Measurements from ENCODE around the gene SH3GL3.

SH3GL3 gene

GRCh38 chr15:83545804-83546511 is 98.8 kb downstream of the SH3GL3 start:
- Histone ChIP-seq H3K4me1 (ENCODE audit: control insufficient read depth, insufficient read depth, low read length) (peaks cover 50% of the 10 kb centered on the region), H3K27ac (ENCODE audit: low read depth, low read length) (no peak overlapping the region), H3K9ac (ENCODE audit: low read depth, low read length) (no peak overlapping the region)

GRCh38 chr15:83546512-83546888 is 99.4 kb downstream of the SH3GL3 start:
- Histone ChIP-seq H3K9ac (ENCODE audit: low read depth, low read length) (no peak overlapping the region), H3K27me3 (ENCODE audit: control insufficient read depth, insufficient read depth, low read length) (no peaks in the 10 kb centered on the region), H3K27ac (ENCODE audit: low read depth, low read length) (no peak overlapping the region), H3K36me3 (ENCODE audit: control insufficient read depth, insufficient read depth, low read length) (no peaks in the 10 kb centered on the region), H3K9me3 (ENCODE audit: control insufficient read depth, insufficient read depth, low read length) (no peaks in the 10 kb centered on the region), H3K4me1 (ENCODE audit: control insufficient read depth, insufficient read depth, low read length) (peaks cover 50% of the 10 kb centered on the region), H3K4me3 (ENCODE audit: low read depth, low read length) (no peak overlapping the region)

More at GRCh38 chr15:83545804-83546511, 98.8 kb downstream of the SH3GL3 start:
- no peak overlapping the region for H3K4me3 ChIP-seq (ENCODE audit: low read depth, low read length)
- no peaks in the 10 kb centered on the region for H3K27me3 ChIP-seq (ENCODE audit: control insufficient read depth, insufficient read depth, low read length)
- H3K36me3 ChIP-seq (ENCODE audit: control insufficient read depth, insufficient read depth, low read length): no peaks in the 10 kb centered on the region
- H3K9me3 ChIP-seq (ENCODE audit: control insufficient read depth, insufficient read depth, low read length): no peaks in the 10 kb centered on the region

GRCh38 chr15:83547168-83547567 is 100.0 kb downstream of the SH3GL3 start:
- no peaks in the 10 kb centered on the region for H3K36me3 ChIP-seq (ENCODE audit: control insufficient read depth, insufficient read depth, low read length)
- no peak overlapping the region for H3K27ac ChIP-seq (ENCODE audit: low read depth, low read length)
- H3K27me3 ChIP-seq (ENCODE audit: control insufficient read depth, insufficient read depth, low read length): no peaks in the 10 kb centered on the region
- no peak overlapping the region for H3K9ac ChIP-seq (ENCODE audit: low read depth, low read length)
- H3K4me1 ChIP-seq (ENCODE audit: control insufficient read depth, insufficient read depth, low read length): peaks cover 50% of the 10 kb centered on the region
- no peak overlapping the region for H3K4me3 ChIP-seq (ENCODE audit: low read depth, low read length)
- no peaks in the 10 kb centered on the region for H3K9me3 ChIP-seq (ENCODE audit: control insufficient read depth, insufficient read depth, low read length)

- Histone ChIP-seq H3K4me3 (ENCODE audit: low read depth, low read length) (no peak overlapping the region), H3K4me1 (ENCODE audit: control insufficient read depth, insufficient read depth, low read length) (peaks cover 45% of the 10 kb centered on the region), H3K27ac (ENCODE audit: low read depth, low read length) (no peak overlapping the region), H3K9me3 (ENCODE audit: control insufficient read depth, insufficient read depth, low read length) (no peaks in the 10 kb centered on the region), H3K27me3 (ENCODE audit: control insufficient read depth, insufficient read depth, low read length) (no peaks in the 10 kb centered on the region), H3K9ac (ENCODE audit: low read depth, low read length) (no peak overlapping the region), H3K36me3 (ENCODE audit: control insufficient read depth, insufficient read depth, low read length) (no peaks in the 10 kb centered on the region)
Measured at GRCh38 chr15:83549623-83550022, 102.5 kb downstream of the SH3GL3 start.

- Histone ChIP-seq H3K36me3 (ENCODE audit: control insufficient read depth, insufficient read depth, low read length) (no peaks in the 10 kb centered on the region), H3K4me3 (ENCODE audit: low read depth, low read length) (no peak overlapping the region), H3K27ac (ENCODE audit: low read depth, low read length) (no peak overlapping the region), H3K9ac (ENCODE audit: low read depth, low read length) (no peak overlapping the region), H3K4me1 (ENCODE audit: control insufficient read depth, insufficient read depth, low read length) (peaks cover 3% of the 10 kb centered on the region), H3K9me3 (ENCODE audit: control insufficient read depth, insufficient read depth, low read length) (no peaks in the 10 kb centered on the region), H3K27me3 (ENCODE audit: control insufficient read depth, insufficient read depth, low read length) (no peaks in the 10 kb centered on the region)
Measured at GRCh38 chr15:83554558-83554957, 107.4 kb downstream of the SH3GL3 start.

GRCh38 chr15:83555383-83555782 is 108.2 kb downstream of the SH3GL3 start:
- no peak overlapping the region for H3K27ac ChIP-seq (ENCODE audit: low read depth, low read length)
- H3K4me1 ChIP-seq (ENCODE audit: control insufficient read depth, insufficient read depth, low read length): no peaks in the 10 kb centered on the region
- no peaks in the 10 kb centered on the region for H3K36me3 ChIP-seq (ENCODE audit: control insufficient read depth, insufficient read depth, low read length)
- no peak overlapping the region for H3K4me3 ChIP-seq (ENCODE audit: low read depth, low read length)
- H3K27me3 ChIP-seq (ENCODE audit: control insufficient read depth, insufficient read depth, low read length): no peaks in the 10 kb centered on the region
- no peak overlapping the region for H3K9ac ChIP-seq (ENCODE audit: low read depth, low read length)
- H3K9me3 ChIP-seq (ENCODE audit: control insufficient read depth, insufficient read depth, low read length): no peaks in the 10 kb centered on the region

- Histone ChIP-seq H3K4me3 (ENCODE audit: low read depth, low read length) (no peak overlapping the region), H3K27ac (ENCODE audit: low read depth, low read length) (no peak overlapping the region), H3K27me3 (ENCODE audit: control insufficient read depth, insufficient read depth, low read length) (no peaks in the 10 kb centered on the region), H3K9me3 (ENCODE audit: control insufficient read depth, insufficient read depth, low read length) (no peaks in the 10 kb centered on the region), H3K9ac (ENCODE audit: low read depth, low read length) (no peak overlapping the region), H3K4me1 (ENCODE audit: control insufficient read depth, insufficient read depth, low read length) (no peaks in the 10 kb centered on the region), H3K36me3 (ENCODE audit: control insufficient read depth, insufficient read depth, low read length) (no peaks in the 10 kb centered on the region)
Measured at GRCh38 chr15:83556068-83556467, 108.9 kb downstream of the SH3GL3 start.

- H3K9ac ChIP-seq (ENCODE audit: low read depth, low read length): no peak overlapping the region
- no peak overlapping the region for H3K4me3 ChIP-seq (ENCODE audit: low read depth, low read length)
- H3K27me3 ChIP-seq (ENCODE audit: control insufficient read depth, insufficient read depth, low read length): no peaks in the 10 kb centered on the region
- no peaks in the 10 kb centered on the region for H3K36me3 ChIP-seq (ENCODE audit: control insufficient read depth, insufficient read depth, low read length)
- no peak overlapping the region for H3K27ac ChIP-seq (ENCODE audit: low read depth, low read length)
- H3K4me1 ChIP-seq (ENCODE audit: control insufficient read depth, insufficient read depth, low read length): no peaks in the 10 kb centered on the region
- H3K9me3 ChIP-seq (ENCODE audit: control insufficient read depth, insufficient read depth, low read length): no peaks in the 10 kb centered on the region
Measured at GRCh38 chr15:83556754-83557153, 109.6 kb downstream of the SH3GL3 start.

- Histone ChIP-seq H3K27ac (ENCODE audit: low read depth, low read length) (no peak overlapping the region), H3K9me3 (ENCODE audit: control insufficient read depth, insufficient read depth, low read length) (no peaks in the 10 kb centered on the region), H3K36me3 (ENCODE audit: control insufficient read depth, insufficient read depth, low read length) (no peaks in the 10 kb centered on the region), H3K9ac (ENCODE audit: low read depth, low read length) (no peak overlapping the region), H3K4me3 (ENCODE audit: low read depth, low read length) (no peak overlapping the region), H3K4me1 (ENCODE audit: control insufficient read depth, insufficient read depth, low read length) (no peaks in the 10 kb centered on the region), H3K27me3 (ENCODE audit: control insufficient read depth, insufficient read depth, low read length) (no peaks in the 10 kb centered on the region)
Measured at GRCh38 chr15:83558146-83558545, 111.0 kb downstream of the SH3GL3 start.

- Histone ChIP-seq H3K36me3 (ENCODE audit: control insufficient read depth, insufficient read depth, low read length) (no peaks in the 10 kb centered on the region), H3K27ac (ENCODE audit: low read depth, low read length) (no peak overlapping the region), H3K4me1 (ENCODE audit: control insufficient read depth, insufficient read depth, low read length) (no peaks in the 10 kb centered on the region), H3K4me3 (ENCODE audit: low read depth, low read length) (no peak overlapping the region), H3K9me3 (ENCODE audit: control insufficient read depth, insufficient read depth, low read length) (no peaks in the 10 kb centered on the region), H3K27me3 (ENCODE audit: control insufficient read depth, insufficient read depth, low read length) (no peaks in the 10 kb centered on the region), H3K9ac (ENCODE audit: low read depth, low read length) (no peak overlapping the region)
Measured at GRCh38 chr15:83559310-83559966, 112.3 kb downstream of the SH3GL3 start.

GRCh38 chr15:83561661-83562060 is 114.5 kb downstream of the SH3GL3 start:
- Histone ChIP-seq H3K4me3 (ENCODE audit: low read depth, low read length) (no peak overlapping the region), H3K27me3 (ENCODE audit: control insufficient read depth, insufficient read depth, low read length) (no peaks in the 10 kb centered on the region), H3K4me1 (ENCODE audit: control insufficient read depth, insufficient read depth, low read length) (no peaks in the 10 kb centered on the region), H3K27ac (ENCODE audit: low read depth, low read length) (no peak overlapping the region), H3K9ac (ENCODE audit: low read depth, low read length) (no peak overlapping the region), H3K9me3 (ENCODE audit: control insufficient read depth, insufficient read depth, low read length) (no peaks in the 10 kb centered on the region), H3K36me3 (ENCODE audit: control insufficient read depth, insufficient read depth, low read length) (no peaks in the 10 kb centered on the region)

Measured in HUES48 (cell line).